Liver (tissue), 9 donors: ENCODE data around the gene SELENOO. TPM values are rescaled to one million over a fixed set of nuclear protein-coding genes. Genes with fewer than 3 reads are reported as not detected.
A peak's percentile ranks its signal among the peaks of the same experiment; 100 is the strongest.

Experiments used
- DNase-seq: peaks from one replicate; pipeline ENCODE4 v3.0.0-alpha.2; 2017; ENCODE audit warnings: low spot score
- H3K27ac ChIP-seq, 2 donors: one replicate each; pipeline ENCODE4 v1.7.0; 2013; ENCODE audit warnings: inconsistent platforms in 2 of 2, low read length in 2 of 2, control low read depth in 1 of 2, low read depth in 1 of 2, mild to moderate bottlenecking in 1 of 2
- H3K27me3 ChIP-seq, 4 donors: one replicate each; pipeline versions ENCODE4 v1.6.1 to v1.7.0; 2013; ENCODE audit warnings: low read length in 3 of 4, inconsistent platforms in 1 of 4, mild to moderate bottlenecking in 1 of 4, moderate library complexity in 1 of 4; ENCODE audit not compliant: control insufficient read depth in 4 of 4, insufficient read depth in 4 of 4
- H3K36me3 ChIP-seq, 4 donors: one replicate each; pipeline versions ENCODE4 v1.6.1 to v1.7.0; 2013; ENCODE audit warnings: low read length in 3 of 4, mild to moderate bottlenecking in 3 of 4, low read depth in 1 of 4, moderate library complexity in 1 of 4; ENCODE audit not compliant: control insufficient read depth in 4 of 4, insufficient read depth in 3 of 4
- H3K4me1 ChIP-seq, 4 donors: one replicate each; pipeline versions ENCODE4 v1.6.1 to v1.7.0; 2013; ENCODE audit warnings: low read length in 3 of 4, mild to moderate bottlenecking in 3 of 4, moderate library complexity in 1 of 4; ENCODE audit not compliant: control insufficient read depth in 4 of 4, insufficient read depth in 4 of 4
- H3K4me3 ChIP-seq, 3 donors: one replicate each; pipeline versions ENCODE4 v1.6.1 to v1.7.0; 2013; ENCODE audit warnings: low read length in 3 of 3, control low read depth in 1 of 3, low read depth in 1 of 3, mild to moderate bottlenecking in 1 of 3
- H3K9ac ChIP-seq, 2 donors: one replicate each; pipeline ENCODE4 v1.7.0; 2013; ENCODE audit warnings: low read length in 2 of 2, mild to moderate bottlenecking in 2 of 2, moderate library complexity in 2 of 2, control low read depth in 1 of 2, low read depth in 1 of 2
- H3K9me3 ChIP-seq, 4 donors: one replicate each; pipeline versions ENCODE4 v1.6.1 to v1.7.0; 2013; ENCODE audit warnings: low read length in 3 of 4; ENCODE audit not compliant: control insufficient read depth in 4 of 4
- CTCF ChIP-seq: fragments of 150-350 bp; IDR thresholded peaks from 2 replicates; pipeline ENCODE4 v1.5.1; 2017; ENCODE audit warnings: improper control_type of control experiment, low read depth, low read length; ENCODE audit not compliant: missing input control
- EGR1 ChIP-seq, 2 donors: IDR thresholded peaks; 2 replicates each; pipeline ENCODE4 v1.6.1; 2016 to 2018; ENCODE audit warnings: antibody characterized with exemption in 2 of 2, low read depth in 2 of 2
- FOXA1 ChIP-seq: IDR thresholded peaks from 2 replicates; pipeline ENCODE4 v1.6.1; 2016; ENCODE audit warnings: antibody characterized with exemption
- FOXA2 ChIP-seq: IDR thresholded peaks from 2 replicates; pipeline ENCODE4 v1.6.1; 2016; ENCODE audit warnings: antibody characterized with exemption
- GABPA ChIP-seq, 2 donors: IDR thresholded peaks in 1 of 2; conservative IDR thresholded peaks in 1 of 2; 2 replicates each; pipeline ENCODE4 v1.6.1; 2016; ENCODE audit warnings: antibody characterized with exemption in 2 of 2, mild to moderate bottlenecking in 1 of 2, moderate library complexity in 1 of 2
- HNF4A ChIP-seq, 2 donors: conservative IDR thresholded peaks; 2 replicates each; pipeline ENCODE4 v1.6.1; 2016; ENCODE audit warnings: antibody characterized with exemption in 2 of 2, mild to moderate bottlenecking in 2 of 2
- HNF4G ChIP-seq: IDR thresholded peaks from 2 replicates; pipeline ENCODE4 v1.6.1; 2016; ENCODE audit warnings: antibody characterized with exemption
- JUND ChIP-seq, 2 donors: IDR thresholded peaks; 2 replicates each; pipeline ENCODE4 v1.6.1; 2016; ENCODE audit warnings: antibody characterized with exemption in 2 of 2
- MAX ChIP-seq: IDR thresholded peaks from 2 replicates; pipeline ENCODE4 v1.6.1; 2016; ENCODE audit warnings: antibody characterized with exemption
- NR2F2 ChIP-seq: IDR thresholded peaks from 2 replicates; pipeline ENCODE4 v1.6.1; 2016; ENCODE audit warnings: antibody characterized with exemption
- RAD21 ChIP-seq, 2 donors: IDR thresholded peaks; 2 replicates each; pipeline ENCODE4 v1.6.1; 2016; ENCODE audit warnings: antibody characterized with exemption in 2 of 2, mild to moderate bottlenecking in 2 of 2
- RXRA ChIP-seq, 2 donors: IDR thresholded peaks; 2 replicates each; pipeline ENCODE4 v1.6.1; 2017 to 2018; ENCODE audit warnings: antibody characterized with exemption in 2 of 2, mild to moderate bottlenecking in 1 of 2
- SP1 ChIP-seq: IDR thresholded peaks from 2 replicates; pipeline ENCODE4 v1.6.1; 2018; ENCODE audit warnings: antibody characterized with exemption, mild to moderate bottlenecking
- TAF1 ChIP-seq: conservative IDR thresholded peaks from 2 replicates; pipeline ENCODE4 v1.6.1; 2016; ENCODE audit warnings: antibody characterized with exemption, mild to moderate bottlenecking
- YY1 ChIP-seq: IDR thresholded peaks from 2 replicates; pipeline ENCODE4 v1.6.1; 2016; ENCODE audit warnings: antibody characterized with exemption, mild to moderate bottlenecking
- WGBS: extraction: QIAGEN DNeasy Blood & Tissue Kit; methylation state at CpG from one replicate; pipeline ENCODE4 v1.1.7; 2013; 5-methylcytosine and 5-hydroxymethylcytosine counted together
- polyA plus RNA-seq, 2 donors: library from polyadenylated mRNA; stranded (reverse) in 1 of 2; unstranded in 1 of 2; fragments of 200-250 nt in 1 of 2; fragments of >200 nt in 1 of 2; fragmentation: Nextera tagmentation in 1 of 2; extraction: Ambion mirVana in 1 of 2; gene quantifications; one replicate each; pipeline versions ENCODE4 v1.2.1 to v1.2.3, GENCODE V29; 2013 to 2015
- total RNA-seq, 2 donors: library from RNA; depleted of rRNA; stranded (reverse); fragments of >200 nt; gene quantifications; one replicate each; pipeline ENCODE4 v1.2.3, GENCODE V29; 2014
- TF ChIP-seq, protein P1 (sequence below): IDR thresholded peaks from 2 replicates; pipeline ENCODE4 v1.6.1; 2016; ENCODE audit warnings: antibody characterized with exemption
- TF ChIP-seq, protein P2 (sequence below): IDR thresholded peaks from 2 replicates; pipeline ENCODE4 v1.6.1; 2016; ENCODE audit warnings: antibody characterized with exemption
- TF ChIP-seq, protein P3 (sequence below): IDR thresholded peaks from 2 replicates; pipeline ENCODE4 v1.6.1; 2016; ENCODE audit warnings: antibody characterized with exemption, mild to moderate bottlenecking
- donor health status: healthy.
- donor health status: healthy.
- donor health status: healthy.
- donor health status: healthy.
- donor health status: healthy.

The SELENOO gene
- total and polyA plus RNA-seq, 4 donors = 16.4 to 59.2 (median 42.2) TPM

- Histone ChIP-seq H3K36me3 (peaks cover 0 to 3% (median 0%) of the 10 kb centered on the region in 4 donors), H3K4me3 (peak overlapping the region in 2 of 3 donors; percentile 32 to 92), H3K9ac (peak overlapping the region in 1 of 2 donors; percentile 88), H3K27me3 (no peaks in the 10 kb centered on the region), H3K27ac (peak overlapping the region; percentile 28 to 41), H3K4me1 (peaks cover 20 to 38% (median 25%) of the 10 kb centered on the region in 4 donors), H3K9me3 (no peaks in the 10 kb centered on the region)
- no peak for DNase-seq
- WGBS = 48% methylated on average over 63 of the region's 63 CpGs
- TF ChIP-seq TAF1 (no peak), RXRA (IDR thresholded peaks at IDR 0.05) (no peak), GABPA (IDR thresholded peaks at IDR 0.05 in 1 of 2, conservative IDR thresholded peaks at IDR 0.05 in 1 of 2) (no peak), YY1 (no peak), MAX (no peak), NR2F2 (no peak), JUND (IDR thresholded peaks at IDR 0.05) (no peak), CTCF (no peak), HNF4A (conservative IDR thresholded peaks at IDR 0.05) (no peak), HNF4G (no peak), FOXA1 (no peak), EGR1 (IDR thresholded peaks at IDR 0.05; ENCODE audit: low read depth in 2 of 2) (no peak), FOXA2 (no peak), SP1 (no peak), RAD21 (IDR thresholded peaks at IDR 0.05) (no peak)
- TF ChIP-seq, protein P1, sequence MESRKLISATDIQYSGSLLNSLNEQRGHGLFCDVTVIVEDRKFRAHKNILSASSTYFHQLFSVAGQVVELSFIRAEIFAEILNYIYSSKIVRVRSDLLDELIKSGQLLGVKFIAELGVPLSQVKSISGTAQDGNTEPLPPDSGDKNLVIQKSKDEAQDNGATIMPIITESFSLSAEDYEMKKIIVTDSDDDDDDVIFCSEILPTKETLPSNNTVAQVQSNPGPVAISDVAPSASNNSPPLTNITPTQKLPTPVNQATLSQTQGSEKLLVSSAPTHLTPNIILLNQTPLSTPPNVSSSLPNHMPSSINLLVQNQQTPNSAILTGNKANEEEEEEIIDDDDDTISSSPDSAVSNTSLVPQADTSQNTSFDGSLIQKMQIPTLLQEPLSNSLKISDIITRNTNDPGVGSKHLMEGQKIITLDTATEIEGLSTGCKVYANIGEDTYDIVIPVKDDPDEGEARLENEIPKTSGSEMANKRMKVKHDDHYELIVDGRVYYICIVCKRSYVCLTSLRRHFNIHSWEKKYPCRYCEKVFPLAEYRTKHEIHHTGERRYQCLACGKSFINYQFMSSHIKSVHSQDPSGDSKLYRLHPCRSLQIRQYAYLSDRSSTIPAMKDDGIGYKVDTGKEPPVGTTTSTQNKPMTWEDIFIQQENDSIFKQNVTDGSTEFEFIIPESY = no peak
- TF ChIP-seq, protein P2, sequence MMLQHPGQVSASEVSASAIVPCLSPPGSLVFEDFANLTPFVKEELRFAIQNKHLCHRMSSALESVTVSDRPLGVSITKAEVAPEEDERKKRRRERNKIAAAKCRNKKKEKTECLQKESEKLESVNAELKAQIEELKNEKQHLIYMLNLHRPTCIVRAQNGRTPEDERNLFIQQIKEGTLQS = no peak
- TF ChIP-seq, protein P3, sequence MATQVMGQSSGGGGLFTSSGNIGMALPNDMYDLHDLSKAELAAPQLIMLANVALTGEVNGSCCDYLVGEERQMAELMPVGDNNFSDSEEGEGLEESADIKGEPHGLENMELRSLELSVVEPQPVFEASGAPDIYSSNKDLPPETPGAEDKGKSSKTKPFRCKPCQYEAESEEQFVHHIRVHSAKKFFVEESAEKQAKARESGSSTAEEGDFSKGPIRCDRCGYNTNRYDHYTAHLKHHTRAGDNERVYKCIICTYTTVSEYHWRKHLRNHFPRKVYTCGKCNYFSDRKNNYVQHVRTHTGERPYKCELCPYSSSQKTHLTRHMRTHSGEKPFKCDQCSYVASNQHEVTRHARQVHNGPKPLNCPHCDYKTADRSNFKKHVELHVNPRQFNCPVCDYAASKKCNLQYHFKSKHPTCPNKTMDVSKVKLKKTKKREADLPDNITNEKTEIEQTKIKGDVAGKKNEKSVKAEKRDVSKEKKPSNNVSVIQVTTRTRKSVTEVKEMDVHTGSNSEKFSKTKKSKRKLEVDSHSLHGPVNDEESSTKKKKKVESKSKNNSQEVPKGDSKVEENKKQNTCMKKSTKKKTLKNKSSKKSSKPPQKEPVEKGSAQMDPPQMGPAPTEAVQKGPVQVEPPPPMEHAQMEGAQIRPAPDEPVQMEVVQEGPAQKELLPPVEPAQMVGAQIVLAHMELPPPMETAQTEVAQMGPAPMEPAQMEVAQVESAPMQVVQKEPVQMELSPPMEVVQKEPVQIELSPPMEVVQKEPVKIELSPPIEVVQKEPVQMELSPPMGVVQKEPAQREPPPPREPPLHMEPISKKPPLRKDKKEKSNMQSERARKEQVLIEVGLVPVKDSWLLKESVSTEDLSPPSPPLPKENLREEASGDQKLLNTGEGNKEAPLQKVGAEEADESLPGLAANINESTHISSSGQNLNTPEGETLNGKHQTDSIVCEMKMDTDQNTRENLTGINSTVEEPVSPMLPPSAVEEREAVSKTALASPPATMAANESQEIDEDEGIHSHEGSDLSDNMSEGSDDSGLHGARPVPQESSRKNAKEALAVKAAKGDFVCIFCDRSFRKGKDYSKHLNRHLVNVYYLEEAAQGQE = no peak
Observed at GRCh38 chr22:50184902-50185374, 15.9 kb upstream of the SELENOO start.
